GM12801 (cell line): ENCODE results near the gene PIPOX.

Source experiments
- CTCF ChIP-seq: IDR thresholded peaks from one replicate; pipeline ENCODE4 v1.5.1; 2011; ENCODE audit warnings: control low read depth; ENCODE audit not compliant: insufficient read length; ENCODE audit errors: extremely low read depth

Gene PIPOX

GRCh38 chr17:29051194-29051593 is 8.3 kb downstream of the PIPOX start:
- no peak for TF ChIP-seq CTCF

GRCh38 chr17:29051731-29052130 is 8.8 kb downstream of the PIPOX start:
- TF ChIP-seq CTCF, result no peak

DNA sequence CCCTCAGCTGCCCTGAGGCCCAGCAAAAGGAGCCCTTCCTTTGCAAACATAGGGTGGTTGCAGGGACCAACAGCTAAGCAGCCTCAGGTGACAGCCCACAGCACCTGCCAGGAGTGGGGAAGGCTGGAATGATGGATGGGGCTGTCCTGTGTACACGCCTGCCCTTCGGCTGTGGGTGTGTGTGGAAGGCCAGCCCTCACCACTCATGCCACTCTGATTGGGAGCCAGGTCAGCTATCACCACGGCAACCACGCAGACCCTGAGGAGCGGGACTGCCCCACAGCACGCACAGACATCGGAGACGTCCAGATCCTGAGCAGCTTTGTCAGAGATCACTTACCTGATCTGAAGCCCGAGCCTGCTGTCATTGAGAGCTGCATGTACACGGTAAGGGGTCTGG is 11.9 kb downstream of the PIPOX start:
- TF ChIP-seq CTCF, result no peak

- TF ChIP-seq CTCF, result no peak
Measured at GRCh38 chr17:29057361-29057760, 14.4 kb downstream of the PIPOX start.

DNA sequence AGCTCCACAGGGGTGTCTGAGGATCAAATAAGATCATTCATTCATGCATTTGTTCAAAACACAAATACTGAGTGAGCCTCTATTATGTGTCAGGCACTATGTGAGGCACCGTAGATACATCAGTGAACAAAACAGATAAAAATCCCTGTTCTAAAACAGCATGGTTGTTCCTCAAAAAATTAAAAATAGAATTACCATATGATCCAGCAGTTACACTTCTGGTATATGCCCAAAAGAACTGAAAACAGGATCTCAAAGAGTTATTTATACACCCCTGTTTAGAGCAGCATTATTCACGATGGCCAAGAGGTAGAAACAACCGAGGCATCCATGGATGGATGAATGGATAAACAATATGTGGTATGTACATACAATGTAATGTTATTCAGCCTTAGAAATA is 15.4 kb downstream of the PIPOX start:
- no peak for TF ChIP-seq CTCF

GRCh38 chr17:29059281-29059680 is 16.3 kb downstream of the PIPOX start:
- TF ChIP-seq CTCF, result no peak

DNA sequence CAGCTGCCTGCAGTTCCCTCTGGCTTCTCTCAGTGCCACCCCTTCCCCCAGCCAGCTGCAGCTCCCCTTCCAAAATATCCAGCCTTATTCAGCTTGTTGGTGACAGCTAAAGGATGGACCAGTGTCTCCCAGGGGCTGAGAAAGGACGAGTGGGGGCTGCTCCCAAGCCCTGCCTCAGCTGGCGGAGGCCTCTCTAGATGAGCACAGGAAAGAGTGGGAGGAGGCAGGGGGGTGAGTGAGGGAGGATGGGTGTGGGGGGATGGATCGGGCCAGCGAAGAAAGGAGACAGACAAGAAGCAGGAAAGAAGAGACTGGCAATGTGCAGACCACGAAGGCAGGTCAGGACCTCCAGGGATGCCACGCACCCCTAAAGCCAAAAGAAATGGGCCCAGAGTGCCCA is 17.5 kb downstream of the PIPOX start:
- TF ChIP-seq CTCF, result no peak

DNA sequence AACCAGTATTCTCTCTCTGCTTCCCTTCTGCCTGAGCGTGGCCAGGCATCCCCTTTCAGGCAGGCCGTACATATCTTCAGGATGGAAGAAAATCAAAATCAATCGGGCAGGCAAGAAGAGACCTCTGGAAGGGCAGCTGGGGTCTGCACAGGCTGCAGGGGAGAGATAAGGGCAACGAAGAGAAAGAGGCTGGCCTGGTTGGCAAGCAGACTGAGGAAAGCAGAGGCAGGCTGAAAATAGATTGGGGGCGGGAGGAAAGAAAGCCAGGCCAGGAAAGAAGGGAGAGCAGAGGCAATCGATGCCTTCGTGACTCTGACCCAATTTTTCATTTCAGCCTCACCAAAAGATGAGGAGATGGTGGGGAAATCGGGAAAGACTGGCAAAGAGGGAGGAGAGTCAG is 18.1 kb downstream of the PIPOX start:
- no peak for TF ChIP-seq CTCF
